ENCODE results near the gene OSBPL9. TPM values are rescaled to one million over a fixed set of nuclear protein-coding genes. Genes with fewer than 3 reads are reported as not detected.

The OSBPL9 gene
- total RNA-seq, 1 experiment from 2014 or later = 61.9 TPM

GRCh38 chr1:51623025-51623424 is 6.1 kb downstream of the OSBPL9 start:
- POLR2A ChIA-PET = interaction anchor here (0.5 kb wide), 1 partner anchor 106 kb away, joined by 4 read pairs; no protein-coding TSS in a partner anchor
- Mint-ChIP-seq H3K9me3 (ENCODE audit: unreplicated experiment) (no peaks in the 10 kb centered on the region), H3K4me3 (ENCODE audit: unreplicated experiment) (no peak overlapping the region), H3K36me3 (ENCODE audit: insufficient read depth, unreplicated experiment) (no peaks in the 10 kb centered on the region), H3K27me3 (ENCODE audit: insufficient read depth, unreplicated experiment) (no peaks in the 10 kb centered on the region), H3K4me1 (ENCODE audit: low read depth, unreplicated experiment) (peaks cover 35% of the 10 kb centered on the region), H3K27ac (ENCODE audit: unreplicated experiment) (peak overlapping the region; percentile 5)
- TF ChIP-seq CTCF (IDR thresholded peaks at IDR 0.05; ENCODE audit: insufficient read depth in 1 of 2, low read depth in 1 of 2, low read length in 1 of 2, severe bottlenecking in 1 of 2, unreplicated experiment in 1 of 2) = no peak
- intact Hi-C loops (cut with micrococcal nuclease; ENCODE audit: unreplicated experiment) = no loop called here
- Histone ChIP-seq H3K4me3 (ENCODE audit: low read depth, low read length) (no peak overlapping the region), H3K9me3 (no peaks in the 10 kb centered on the region), H3K27me3 (replicated peaks; ENCODE audit: control insufficient read depth, insufficient read depth, low read length) (no peaks in the 10 kb centered on the region), H3K36me3 (ENCODE audit: control insufficient read depth, insufficient read depth, low read length) (no peaks in the 10 kb centered on the region), H3K4me1 (peaks cover 26% of the 10 kb centered on the region)
- no peak for DNase-seq
- no TSS peak for BruUV-seq (replicated peaks)
- CTCF ChIA-PET = no interaction called here

- CTCF ChIA-PET = no interaction called here
- Mint-ChIP-seq H3K36me3 (ENCODE audit: insufficient read depth, unreplicated experiment) (no peaks in the 10 kb centered on the region), H3K9me3 (ENCODE audit: unreplicated experiment) (no peaks in the 10 kb centered on the region), H3K27ac (ENCODE audit: unreplicated experiment) (no peak overlapping the region), H3K27me3 (ENCODE audit: insufficient read depth, unreplicated experiment) (no peaks in the 10 kb centered on the region), H3K4me3 (ENCODE audit: unreplicated experiment) (no peak overlapping the region), H3K4me1 (ENCODE audit: low read depth, unreplicated experiment) (peaks cover 35% of the 10 kb centered on the region)
- no peak for TF ChIP-seq CTCF (IDR thresholded peaks at IDR 0.05; ENCODE audit: insufficient read depth in 1 of 2, low read depth in 1 of 2, low read length in 1 of 2, severe bottlenecking in 1 of 2, unreplicated experiment in 1 of 2)
- H3K4me1 ChIP-seq = peaks cover 26% of the 10 kb centered on the region
- H3K4me3 ChIP-seq (ENCODE audit: low read depth, low read length) = no peak overlapping the region
- no peaks in the 10 kb centered on the region for H3K36me3 ChIP-seq (ENCODE audit: control insufficient read depth, insufficient read depth, low read length)
- H3K27me3 ChIP-seq (replicated peaks; ENCODE audit: control insufficient read depth, insufficient read depth, low read length) = no peaks in the 10 kb centered on the region
- intact Hi-C loops (cut with micrococcal nuclease; ENCODE audit: unreplicated experiment) = no loop called here
- BruUV-seq (replicated peaks) = no TSS peak
- POLR2A ChIA-PET = no interaction called here
- DNase-seq = no peak
- H3K9me3 ChIP-seq = no peaks in the 10 kb centered on the region
Observed at GRCh38 chr1:51623450-51623849, 6.6 kb downstream of the OSBPL9 start.

GRCh38 chr1:51624855-51625254 is 8.0 kb downstream of the OSBPL9 start:
- intact Hi-C loops (cut with micrococcal nuclease; ENCODE audit: unreplicated experiment) = no loop called here
- Histone ChIP-seq H3K36me3 (ENCODE audit: control insufficient read depth, insufficient read depth, low read length) (no peaks in the 10 kb centered on the region), H3K4me3 (ENCODE audit: low read depth, low read length) (no peak overlapping the region), H3K4me1 (peaks cover 26% of the 10 kb centered on the region), H3K27me3 (replicated peaks; ENCODE audit: control insufficient read depth, insufficient read depth, low read length) (no peaks in the 10 kb centered on the region), H3K9me3 (no peaks in the 10 kb centered on the region)
- no peak for TF ChIP-seq CTCF (IDR thresholded peaks at IDR 0.05; ENCODE audit: insufficient read depth in 1 of 2, low read depth in 1 of 2, low read length in 1 of 2, severe bottlenecking in 1 of 2, unreplicated experiment in 1 of 2)
- Mint-ChIP-seq H3K4me3 (ENCODE audit: unreplicated experiment) (no peak overlapping the region), H3K27ac (ENCODE audit: unreplicated experiment) (no peak overlapping the region), H3K4me1 (ENCODE audit: low read depth, unreplicated experiment) (peaks cover 40% of the 10 kb centered on the region), H3K9me3 (ENCODE audit: unreplicated experiment) (no peaks in the 10 kb centered on the region), H3K36me3 (ENCODE audit: insufficient read depth, unreplicated experiment) (no peaks in the 10 kb centered on the region), H3K27me3 (ENCODE audit: insufficient read depth, unreplicated experiment) (no peaks in the 10 kb centered on the region)
- no peak for DNase-seq
- POLR2A ChIA-PET = no interaction called here
- CTCF ChIA-PET = no interaction called here
- no TSS peak for BruUV-seq (replicated peaks)
